HepG2 (cell line): Measurements from ENCODE around the gene ZBP1. TPM values are rescaled to one million over a fixed set of nuclear protein-coding genes. Genes with fewer than 3 reads are reported as not detected.

Experiments
- ARID5B ChIP-seq: IDR thresholded peaks from 2 replicates; pipeline ENCODE4 v1.4.0; 2020; ENCODE audit warnings: mild to moderate bottlenecking, missing genetic modification reagents
- ARNTL ChIP-seq: sonication (generic); formaldehyde crosslinking; IDR thresholded peaks from 2 replicates; pipeline ENCODE4 v1.4.0; 2020; ENCODE audit warnings: mild to moderate bottlenecking, missing genetic modification reagents
- BORCS8-MEF2B ChIP-seq: sonication (generic); formaldehyde crosslinking; IDR thresholded peaks from 2 replicates; pipeline ENCODE4 v1.8.0; 2022; ENCODE audit warnings: mild to moderate bottlenecking, missing genetic modification reagents
- CENPBD1 ChIP-seq: sonication (generic); formaldehyde crosslinking; IDR thresholded peaks from 2 replicates; pipeline ENCODE4 v1.8.0; 2022; ENCODE audit warnings: missing genetic modification reagents, low read depth, mild to moderate bottlenecking, borderline replicate concordance
- FOXA1 ChIP-seq, 2 experiments: fragments of 450-650 bp in 1 of 2; sonication (generic) in 1 of 2; formaldehyde crosslinking in 1 of 2; IDR thresholded peaks; 2 replicates each; pipeline versions ENCODE4 v1.4.0 to v1.6.1; 2016 to 2020; ENCODE audit warnings: missing genetic modification reagents in 1 of 2
- FOXJ3 ChIP-seq: sonication (generic); formaldehyde crosslinking; IDR thresholded peaks from 2 replicates; pipeline ENCODE4 v1.4.0; 2020; ENCODE audit warnings: missing genetic modification reagents, mild to moderate bottlenecking, borderline replicate concordance
- GTF2F1 ChIP-seq: fragments of 150-350 bp; IDR thresholded peaks from 2 replicates; pipeline ENCODE4 v1.6.1; 2014; ENCODE audit warnings: low read length
- HNRNPLL ChIP-seq: fragments of 200-400 bp; formaldehyde crosslinking; IDR thresholded peaks from 2 replicates; pipeline ENCODE4 v1.6.1; 2017; ENCODE audit warnings: mild to moderate bottlenecking, low read depth, low read length; ENCODE audit not compliant: poor library complexity, severe bottlenecking
- HOXA3 ChIP-seq: sonication (generic); formaldehyde crosslinking; IDR thresholded peaks from 2 replicates; pipeline ENCODE4 v1.5.0; 2020; ENCODE audit warnings: missing genetic modification reagents
- NFKB2 ChIP-seq: sonication (generic); formaldehyde crosslinking; IDR thresholded peaks from 2 replicates; pipeline ENCODE4 v1.4.0; 2020; ENCODE audit warnings: missing genetic modification reagents, borderline replicate concordance
- NR2F1 ChIP-seq, 2 experiments: fragments of 450-650 bp in 1 of 2; formaldehyde crosslinking in 1 of 2; IDR thresholded peaks; 2 replicates each; pipeline versions ENCODE4 v1.5.0 to v1.6.1; 2016 to 2020; ENCODE audit warnings: mild to moderate bottlenecking in 1 of 2, missing compliant biosample characterization in 1 of 2, missing genetic modification reagents in 1 of 2, moderate library complexity in 1 of 2
- SALL2 ChIP-seq: sonication (generic); formaldehyde crosslinking; IDR thresholded peaks from 2 replicates; pipeline ENCODE4 v1.8.1; 2023; ENCODE audit warnings: mild to moderate bottlenecking, missing genetic modification reagents, inconsistent platforms
- SKIL ChIP-seq: sonication (generic); formaldehyde crosslinking; IDR thresholded peaks from 2 replicates; pipeline ENCODE4 v1.8.0; 2022; ENCODE audit warnings: missing genetic modification reagents, mild to moderate bottlenecking, moderate library complexity, borderline replicate concordance
- SUZ12 ChIP-seq: fragments of 150-350 bp; IDR thresholded peaks from 2 replicates; pipeline ENCODE4 v1.6.1; 2014; ENCODE audit warnings: low read depth, low read length
- TRIM22 ChIP-seq: fragments of 450-650 bp; IDR thresholded peaks from 2 replicates; pipeline ENCODE4 v1.6.1; 2017
- ZNF367 ChIP-seq: sonication (generic); formaldehyde crosslinking; IDR thresholded peaks from 2 replicates; pipeline ENCODE4 v1.4.0; 2020; ENCODE audit warnings: missing genetic modification reagents, borderline replicate concordance
- ZNF431 ChIP-seq: sonication (generic); formaldehyde crosslinking; IDR thresholded peaks from 2 replicates; pipeline ENCODE4 v1.9.0; 2022; ENCODE audit warnings: missing genetic modification reagents, low read depth, mild to moderate bottlenecking, borderline replicate concordance
- ZNF747 ChIP-seq: sonication (generic); formaldehyde crosslinking; IDR thresholded peaks from 2 replicates; pipeline ENCODE4 v1.8.1; 2023; ENCODE audit warnings: missing genetic modification reagents, mild to moderate bottlenecking, borderline replicate concordance
- ZNF766 ChIP-seq: sonication (generic); formaldehyde crosslinking; IDR thresholded peaks from 2 replicates; pipeline ENCODE4 v1.5.0; 2020; ENCODE audit warnings: missing genetic modification reagents, borderline replicate concordance
- polyA plus RNA-seq, 8 experiments: library from polyadenylated mRNA; depleted of rRNA in 3 of 8; stranded (reverse) in 7 of 8; unstranded in 1 of 8; fragments of >200 nt; fragmentation: Illumina TruSeq in 4 of 8; extraction: Trizol in 4 of 8; gene quantifications; 2 replicates each; pipeline versions ENCODE4 v1.2.1 to v1.2.3, GENCODE V29; 2011 to 2016; ENCODE audit warnings: low read depth in 4 of 8, missing spikeins in 1 of 8, mixed read lengths in 1 of 8; ENCODE audit not compliant: insufficient read depth in 1 of 8
- total RNA-seq, 5 experiments: library from RNA; depleted of rRNA; stranded (reverse); fragments of >200 nt; fragmentation: Illumina TruSeq; extraction: Trizol; gene quantifications; 2 replicates each; pipeline ENCODE4 v1.2.3, GENCODE V29; 2016; ENCODE audit warnings: low read depth in 1 of 5

Gene ZBP1
- total and polyA plus RNA-seq, 2 of the 13 experiments (the other 11 are each of a cell fraction or from before 2014, with no cell fraction given) = not detected

GRCh38 chr20:57586370-57586793 is 33.8 kb downstream of the ZBP1 start (continued):
- TF ChIP-seq ARID5B (CRISPR knock-in tag) = peak; percentile 68
- TF ChIP-seq ZNF431 (CRISPR knock-in tag) = 0 out of 2 replicates have a peak, but pooled peaks have one; percentile 29
- TF ChIP-seq ZNF766 (CRISPR knock-in tag) = peak; percentile 57; the same call in 1 of the 2 replicates
- TF ChIP-seq TRIM22 = no peak
- no peak for TF ChIP-seq FOXJ3 (CRISPR knock-in tag)
- no peak for TF ChIP-seq GTF2F1
- TF ChIP-seq ARNTL (CRISPR knock-in tag) = 0 out of 2 replicates have a peak, but pooled peaks have one; percentile 51
- TF ChIP-seq NFKB2 = no peak; the same call in 1 of the 2 replicates
- TF ChIP-seq ZNF367 (CRISPR knock-in tag) = no peak
- TF ChIP-seq ZNF747 (CRISPR knock-in tag) = no peak
- no peak for TF ChIP-seq HNRNPLL
- 0 out of 4 replicates have a peak, but pooled peaks of 1 of the 2 experiments have one; percentile 51 for TF ChIP-seq NR2F1 (CRISPR knock-in tag; IDR thresholded peaks at IDR 0.05)
- TF ChIP-seq SALL2 (CRISPR knock-in tag) = no peak
- TF ChIP-seq BORCS8-MEF2B (CRISPR knock-in tag) = 0 out of 2 replicates have a peak, but pooled peaks have one; percentile 63
- TF ChIP-seq FOXA1 (IDR thresholded peaks at IDR 0.05) = no peak
- no peak for TF ChIP-seq FOXA1 (CRISPR knock-in tag; IDR thresholded peaks at IDR 0.05)
- TF ChIP-seq CENPBD1 (CRISPR knock-in tag) = no peak
- TF ChIP-seq HOXA3 (CRISPR knock-in tag) = peak; percentile 77
- no peak; the same call in 1 of the 2 replicates for TF ChIP-seq SKIL (CRISPR knock-in tag)
- TF ChIP-seq SUZ12 = no peak
